ENCODE data around the gene DUSP21.
"Not testable (repeated sequence)": the region's sequence is repeated elsewhere in the genome, so short reads cannot be mapped to it uniquely, and the experiment has no call there.

Gene DUSP21

DNA sequence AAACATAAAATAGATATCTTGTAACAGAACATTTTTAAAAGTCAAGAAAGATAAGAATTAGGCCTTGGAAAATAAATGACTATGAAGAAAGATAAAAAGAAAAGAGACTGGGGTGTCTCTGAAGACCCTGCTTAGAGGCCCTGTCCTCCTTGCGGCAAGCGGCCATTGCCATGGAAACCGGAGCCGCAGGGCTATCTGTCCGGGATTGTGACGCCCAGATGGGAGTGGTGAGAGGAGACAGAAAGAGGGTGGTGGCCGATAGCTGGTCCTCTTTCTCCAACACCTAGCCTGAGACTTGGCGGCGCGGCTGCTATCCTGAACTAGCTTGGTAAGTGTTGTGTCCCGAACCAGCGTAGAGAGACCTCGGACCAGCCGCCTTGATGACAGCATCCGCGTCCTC lies at the start of gene DUSP21:
DUSP21 (plus strand) TSS at position 269 of the 400 bp plus-strand sequence; CDS start at position 381, 112 bp downstream.
- DNase-seq, result no peak

DNA sequence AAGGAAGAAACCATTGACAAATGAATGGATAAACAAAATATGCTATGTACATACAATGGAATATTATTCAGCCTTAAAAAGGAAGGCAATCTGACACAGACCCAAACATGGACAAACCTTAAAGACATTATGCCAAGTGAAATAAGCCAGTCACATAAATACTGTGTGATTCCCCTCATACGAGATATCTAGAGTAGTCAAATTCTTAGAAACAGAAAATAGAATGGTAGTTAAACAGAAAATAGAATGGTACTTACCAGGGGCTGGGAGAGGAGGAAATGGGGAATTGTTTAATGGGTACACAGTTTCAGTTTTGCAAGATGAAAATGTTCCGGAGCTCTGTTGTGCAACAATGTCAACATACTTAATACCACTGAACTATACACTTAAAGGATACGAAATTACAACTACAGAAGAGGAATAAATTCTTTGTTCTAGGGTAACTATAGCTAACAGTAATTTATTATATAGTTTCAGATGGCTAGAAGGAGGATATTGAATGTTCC lies 47.8 kb upstream of the DUSP21 start:
- DNase-seq, result no peak

DNA sequence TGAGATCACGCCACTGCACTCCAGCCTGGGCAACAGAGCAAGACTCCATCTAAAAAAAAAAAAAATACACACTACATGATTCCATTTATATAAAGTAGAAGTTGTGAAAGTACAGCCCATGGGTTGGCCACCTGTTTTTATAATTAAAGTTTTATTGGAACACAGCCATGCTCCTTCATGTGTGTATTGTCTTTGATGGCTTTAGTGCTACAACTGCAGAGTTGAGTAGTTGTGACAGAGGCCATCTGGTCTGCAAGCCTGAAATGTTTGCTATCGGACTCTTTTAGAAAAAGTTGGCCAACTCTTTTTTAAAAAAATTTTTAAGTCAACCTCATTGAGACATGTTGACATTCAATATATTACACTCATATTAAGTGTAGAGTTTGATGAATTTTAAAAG lies 41.2 kb upstream of the DUSP21 start:
- DNase-seq, result no peak

DNA sequence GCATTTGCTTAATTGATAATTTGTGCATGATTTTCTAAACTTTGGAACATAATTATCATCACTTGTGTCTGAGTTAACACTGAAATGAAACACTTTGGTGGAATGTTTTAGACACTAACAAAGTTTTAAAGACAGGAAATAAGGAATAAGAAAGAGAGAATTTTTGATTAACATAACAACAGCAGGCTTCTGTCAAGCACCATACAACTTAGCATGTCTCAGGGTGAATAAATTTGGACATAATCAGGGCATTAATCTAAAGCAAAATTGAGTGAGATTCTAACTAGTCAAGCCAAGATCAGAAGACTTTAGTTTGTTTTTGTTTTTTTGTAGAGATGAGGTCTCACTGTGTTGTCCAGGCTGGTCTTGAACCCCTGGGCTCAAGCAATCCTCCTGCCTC lies 28.1 kb upstream of the DUSP21 start:
- DNase-seq, result no peak

DNA sequence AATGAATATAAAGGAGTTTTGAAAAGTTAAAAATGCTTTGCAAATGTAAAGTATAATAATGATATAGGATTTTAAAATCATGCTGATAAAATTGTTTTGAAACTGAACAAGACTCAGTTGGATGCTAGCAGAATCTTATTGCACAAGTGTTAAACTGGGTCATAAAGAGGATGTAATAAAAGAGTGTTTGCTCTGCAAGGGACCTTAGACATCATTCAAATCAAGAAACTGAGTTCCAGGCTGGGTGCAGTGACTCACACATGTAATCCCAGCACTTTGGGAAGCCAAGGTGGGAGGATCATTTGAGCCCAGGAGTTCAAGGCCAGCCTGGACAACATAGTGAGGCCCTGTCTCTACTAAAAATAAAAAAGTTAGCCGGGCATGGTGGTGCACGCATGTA lies 27.5 kb upstream of the DUSP21 start:
- no peak for DNase-seq

DNA sequence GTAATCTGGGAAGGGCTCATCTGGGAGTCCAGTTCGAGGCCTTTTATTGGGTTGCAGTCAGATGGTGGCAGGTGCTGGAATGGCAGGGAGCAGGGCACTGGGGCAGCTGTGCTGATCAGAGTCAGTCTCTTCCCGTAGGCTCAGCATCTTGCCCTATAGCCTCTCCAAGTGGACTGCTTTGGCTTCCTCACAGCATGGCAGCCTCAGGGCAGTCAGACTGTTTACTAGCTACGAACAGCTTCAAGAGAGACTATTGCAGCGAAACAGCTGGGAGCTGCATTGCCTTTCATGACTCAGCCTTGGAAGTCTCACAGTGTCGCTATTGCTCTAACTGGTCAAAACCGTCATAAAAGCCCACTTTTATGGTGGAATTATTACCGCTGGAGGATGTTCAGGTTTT lies 26.8 kb upstream of the DUSP21 start:
- DNase-seq, result no peak

DNA sequence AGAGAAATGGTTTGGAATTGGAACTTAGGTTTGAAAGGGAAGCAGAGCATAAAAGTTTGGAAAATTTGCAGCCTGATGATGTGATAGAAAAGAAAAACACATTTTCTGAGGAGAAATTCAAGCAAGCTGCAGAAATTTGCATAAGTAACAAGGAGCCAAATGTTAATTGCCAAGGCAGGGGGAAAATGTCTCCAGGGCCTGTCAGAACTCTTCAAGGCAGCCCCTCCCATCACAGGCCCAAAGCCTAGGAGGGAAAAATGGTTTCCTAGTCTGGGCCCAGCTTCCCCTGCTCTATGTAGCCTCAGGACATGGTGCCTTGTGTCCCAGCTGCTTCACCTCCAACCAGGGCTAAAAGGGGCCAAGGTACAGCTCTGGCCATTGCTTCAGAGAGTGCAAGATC lies 21.2 kb upstream of the DUSP21 start:
- no peak for DNase-seq

DNA sequence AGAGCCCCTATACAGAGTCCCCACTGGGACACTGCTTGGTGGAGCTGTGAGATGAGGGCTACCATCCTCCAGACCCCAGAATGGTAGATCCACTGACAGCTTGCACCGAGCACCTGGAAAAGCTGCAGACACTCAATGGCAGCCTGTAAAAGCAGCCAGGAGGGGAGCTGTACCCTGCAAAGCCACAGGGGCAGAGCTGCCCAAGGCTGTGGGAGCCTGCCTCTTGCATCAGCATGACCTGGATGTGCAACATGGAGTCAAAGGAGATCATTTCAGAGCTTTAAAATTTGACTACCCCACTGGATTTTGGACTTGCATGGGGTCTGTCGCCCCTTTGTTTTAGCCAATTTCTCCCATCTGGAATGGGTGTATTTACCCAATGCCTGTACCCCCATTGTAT lies 20.6 kb upstream of the DUSP21 start:
- not testable (repeated sequence) for DNase-seq

DNA sequence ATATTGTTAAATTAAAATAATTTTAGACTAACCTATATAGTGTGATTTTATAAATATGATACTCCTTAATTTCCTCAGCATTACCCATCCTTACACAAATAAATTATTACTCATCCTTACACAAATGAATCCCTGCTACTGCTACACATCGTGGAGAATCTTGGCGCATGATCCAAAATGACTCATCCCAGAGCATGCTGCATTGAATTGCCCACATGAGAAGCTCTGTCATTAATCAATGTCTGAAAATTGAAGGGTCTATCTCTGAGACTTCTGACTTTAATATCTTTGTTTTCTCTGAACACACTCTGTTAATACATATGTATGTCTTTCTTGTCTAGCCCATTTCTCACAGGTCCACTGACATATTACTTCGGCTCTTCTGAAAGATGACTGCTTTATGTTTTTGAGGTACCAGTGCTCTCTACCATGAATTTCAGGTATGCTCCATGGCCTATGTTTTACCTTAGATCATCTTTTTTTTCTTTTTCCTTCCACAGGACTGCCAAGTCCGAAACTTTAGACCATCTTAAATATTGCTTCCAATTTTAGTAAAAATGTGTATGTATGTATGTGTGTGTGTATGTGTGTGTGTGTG lies 15.7 kb upstream of the DUSP21 start:
- DNase-seq, result peak; percentile 13

DNA sequence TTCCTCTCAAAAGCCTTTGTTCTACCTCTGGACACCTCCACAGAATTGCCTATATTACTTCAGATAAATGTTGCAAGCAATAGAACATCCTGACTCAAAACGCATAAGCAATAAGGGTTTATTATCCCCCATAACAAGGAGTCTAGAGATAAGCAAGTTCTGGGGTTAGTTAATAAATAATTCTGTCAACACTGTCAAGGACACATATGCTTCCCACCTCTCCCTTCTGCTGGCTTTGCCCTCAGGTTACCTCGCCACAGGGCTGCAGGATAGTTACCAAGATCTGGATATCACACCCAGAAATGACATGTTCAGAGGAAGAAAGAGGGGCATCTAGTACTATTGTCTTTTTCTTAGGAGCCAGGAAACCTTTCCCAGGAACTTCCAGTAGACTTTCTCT lies 14.0 kb upstream of the DUSP21 start:
- no peak for DNase-seq

DNA sequence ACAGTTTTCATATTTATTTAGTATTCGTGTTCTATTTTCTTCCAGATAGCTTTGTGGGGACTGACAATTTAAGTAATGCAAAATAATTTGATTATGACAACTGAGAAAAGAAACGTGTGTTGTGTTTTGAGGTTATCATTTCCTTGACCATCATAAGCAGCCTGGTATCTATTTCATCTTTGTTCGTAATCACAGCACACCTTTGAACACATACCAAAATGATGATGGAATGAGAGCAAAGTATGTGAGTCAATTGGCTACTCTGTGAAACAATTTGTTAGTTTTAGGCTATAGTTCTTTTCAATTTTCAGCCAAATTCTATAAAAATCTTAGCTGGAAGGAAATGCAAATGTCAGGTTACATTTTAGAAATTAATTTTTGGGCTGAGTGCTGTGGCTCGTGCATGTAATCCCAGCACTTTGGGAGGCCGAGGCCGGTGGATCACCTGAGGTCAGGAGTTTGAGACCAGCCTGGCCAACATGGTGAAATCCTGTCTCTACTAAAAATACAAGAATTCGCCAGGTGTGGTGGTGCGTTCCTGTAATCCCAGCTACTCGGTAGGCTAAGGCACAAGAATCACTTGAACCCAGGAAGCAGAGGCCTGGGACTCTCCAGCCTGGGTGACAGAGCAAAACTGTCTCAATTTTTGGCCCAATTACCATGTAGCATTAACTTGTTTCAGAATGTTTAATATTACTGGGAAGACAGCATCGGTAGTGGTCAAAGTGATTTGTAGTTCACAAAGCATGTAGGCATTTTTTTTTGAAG lies 1.1 kb upstream of the DUSP21 start:
- no peak for DNase-seq

DNA sequence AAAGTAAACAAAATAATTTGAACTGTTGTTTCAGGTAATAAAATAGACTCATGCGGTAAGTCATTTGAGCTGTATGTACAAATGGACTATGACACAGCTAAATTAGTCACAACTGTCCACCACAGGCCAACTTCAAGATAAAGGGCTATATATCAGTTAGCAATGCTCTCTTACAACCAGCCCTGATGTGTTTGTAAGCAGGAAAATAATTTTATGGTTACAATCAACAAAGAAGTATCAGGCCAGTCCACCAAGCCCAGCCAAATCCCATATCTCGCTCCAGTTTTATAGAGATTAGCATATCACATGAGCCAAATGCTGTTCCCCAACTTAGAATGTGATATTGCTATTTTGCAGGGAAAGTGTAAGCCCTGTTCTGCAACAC lies 511 bp upstream of the DUSP21 start:
- no peak for DNase-seq

DNA sequence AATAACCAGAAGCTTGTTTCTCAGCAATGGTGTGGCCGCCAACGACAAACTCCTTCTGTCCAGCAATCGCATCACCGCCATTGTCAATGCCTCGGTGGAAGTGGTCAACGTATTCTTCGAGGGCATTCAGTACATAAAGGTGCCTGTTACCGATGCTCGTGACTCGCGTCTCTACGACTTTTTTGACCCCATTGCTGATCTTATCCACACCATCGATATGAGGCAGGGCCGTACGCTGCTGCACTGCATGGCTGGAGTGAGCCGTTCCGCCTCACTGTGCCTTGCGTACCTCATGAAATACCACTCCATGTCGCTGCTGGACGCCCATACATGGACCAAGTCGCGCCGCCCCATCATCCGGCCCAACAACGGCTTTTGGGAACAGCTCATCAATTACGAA lies 383 bp downstream of the DUSP21 start:
- no peak for DNase-seq

DNA sequence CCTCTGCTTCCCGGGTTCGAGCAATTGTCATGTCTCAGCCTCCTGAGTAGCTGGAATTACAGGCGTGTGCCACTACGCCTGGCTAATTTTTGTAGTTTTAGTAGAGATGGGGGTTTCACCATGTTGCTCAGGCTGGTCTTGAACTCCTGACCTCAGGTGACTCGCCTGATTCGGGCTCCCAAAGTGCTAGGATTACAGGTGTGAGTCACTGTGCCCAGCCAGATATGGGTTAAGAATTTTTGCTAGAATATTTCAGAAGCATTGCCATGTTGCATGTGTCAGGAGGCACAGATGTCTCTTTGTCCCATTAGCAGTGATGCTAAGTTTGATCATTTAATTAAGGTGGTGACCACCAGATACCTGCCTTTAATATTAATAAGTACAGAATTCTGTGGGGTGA lies 7.1 kb downstream of the DUSP21 start:
- DNase-seq, result not testable (repeated sequence)

DNA sequence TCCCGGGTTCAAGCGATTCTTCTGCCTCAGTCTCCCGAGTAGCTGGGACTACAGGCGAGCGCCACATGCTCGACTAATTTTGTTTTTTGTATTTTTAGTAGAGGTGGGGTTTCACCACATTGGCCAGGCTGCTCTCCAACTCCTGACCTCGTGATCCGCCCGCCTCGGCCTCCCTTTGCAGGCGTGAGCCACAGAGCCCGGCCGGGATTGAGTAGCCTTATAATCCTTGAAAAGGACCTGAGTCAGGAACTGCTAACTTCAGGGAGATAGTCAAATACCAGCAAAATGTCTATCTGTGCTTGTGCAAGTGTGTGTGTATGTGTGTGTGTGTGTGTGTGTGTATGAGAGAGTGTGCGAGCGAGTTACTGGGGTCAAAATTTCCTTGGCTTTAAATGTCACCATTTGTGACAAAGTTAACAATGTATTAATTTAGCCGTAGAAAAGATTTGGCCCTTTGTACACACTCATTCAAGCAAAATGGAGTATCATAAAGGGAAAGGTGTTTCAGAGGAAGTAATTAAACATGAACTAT lies 27.4 kb downstream of the DUSP21 start:
- no peak for DNase-seq

DNA sequence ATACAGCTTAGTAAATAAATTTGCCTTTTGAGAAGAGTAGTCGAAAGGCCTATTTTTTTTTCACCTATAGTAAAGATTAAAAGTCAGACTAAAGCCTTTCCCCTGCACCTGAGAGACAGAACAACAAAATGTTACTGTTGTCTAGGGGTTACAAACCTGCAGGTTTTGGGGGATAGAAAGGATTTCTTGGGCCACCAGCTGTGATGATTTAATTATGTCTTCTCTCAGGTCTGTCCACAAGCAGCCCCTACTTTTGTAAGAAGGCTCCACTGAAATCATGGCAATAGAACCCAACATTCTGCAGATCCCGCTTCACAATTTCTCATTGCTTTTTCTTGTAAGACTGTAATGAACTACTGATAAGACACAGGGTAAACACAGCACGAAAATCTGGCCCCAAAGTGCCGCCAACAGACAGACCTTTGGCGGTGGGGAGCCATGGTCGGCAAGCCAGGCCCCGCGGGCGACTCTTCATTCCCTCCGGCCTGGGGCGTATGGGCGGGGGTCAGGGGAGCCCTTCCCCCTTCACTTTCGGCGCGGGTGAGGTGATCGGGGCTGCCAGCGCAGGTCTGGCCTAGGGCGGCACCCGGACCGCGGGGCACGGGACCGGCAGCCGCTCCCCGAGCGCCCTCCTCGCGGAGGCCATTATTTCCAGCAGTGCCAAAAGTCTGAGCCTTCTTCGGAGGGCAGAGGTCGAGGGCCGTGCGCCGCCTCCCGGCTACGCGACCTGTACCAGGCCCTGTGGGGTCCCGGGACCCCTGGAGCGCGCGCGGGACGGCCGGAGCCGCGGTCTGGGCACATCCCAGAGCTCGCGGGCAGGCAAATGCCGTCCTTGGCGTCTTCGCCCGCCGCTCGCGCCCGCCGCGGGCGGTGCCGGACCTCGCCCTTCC lies 28.4 kb downstream of the DUSP21 start:
- DNase-seq, result no peak

DNA sequence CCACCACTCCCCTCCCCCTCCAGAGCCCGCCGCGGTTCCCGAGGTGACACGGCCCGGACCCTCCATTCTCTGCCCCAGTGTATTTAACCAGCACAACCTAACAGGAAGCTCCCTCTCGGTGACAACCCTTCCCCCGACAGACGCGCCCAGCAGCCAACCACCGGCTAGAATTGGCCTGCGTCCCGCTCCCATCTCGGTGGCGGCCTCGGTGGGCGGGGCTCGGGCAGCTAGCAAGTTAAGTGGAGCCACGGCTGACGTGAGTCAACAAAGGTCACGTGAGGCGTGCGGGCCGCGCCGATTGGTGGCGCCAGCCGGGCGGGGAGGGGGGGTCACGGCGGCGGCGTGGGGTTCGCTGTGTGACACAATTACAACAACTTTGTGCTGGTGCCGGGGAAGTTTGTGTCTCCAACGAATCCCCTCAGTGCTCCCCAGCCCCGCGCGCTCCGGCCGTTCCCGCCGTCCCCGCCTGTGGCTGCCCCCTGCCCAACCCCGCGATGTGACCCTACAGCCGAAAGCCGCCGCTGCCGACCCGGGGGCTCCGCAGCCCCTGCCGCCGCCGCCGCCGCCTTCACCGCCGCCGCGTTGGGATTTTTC lies 29.1 kb downstream of the DUSP21 start, which contains the start of gene KDM6A:
KDM6A (plus strand) TSS at position 368 of the 594 bp plus-strand sequence. CDS start 364 bp downstream, outside the sequence.
- DNase-seq, result peak; percentile 78

DNA sequence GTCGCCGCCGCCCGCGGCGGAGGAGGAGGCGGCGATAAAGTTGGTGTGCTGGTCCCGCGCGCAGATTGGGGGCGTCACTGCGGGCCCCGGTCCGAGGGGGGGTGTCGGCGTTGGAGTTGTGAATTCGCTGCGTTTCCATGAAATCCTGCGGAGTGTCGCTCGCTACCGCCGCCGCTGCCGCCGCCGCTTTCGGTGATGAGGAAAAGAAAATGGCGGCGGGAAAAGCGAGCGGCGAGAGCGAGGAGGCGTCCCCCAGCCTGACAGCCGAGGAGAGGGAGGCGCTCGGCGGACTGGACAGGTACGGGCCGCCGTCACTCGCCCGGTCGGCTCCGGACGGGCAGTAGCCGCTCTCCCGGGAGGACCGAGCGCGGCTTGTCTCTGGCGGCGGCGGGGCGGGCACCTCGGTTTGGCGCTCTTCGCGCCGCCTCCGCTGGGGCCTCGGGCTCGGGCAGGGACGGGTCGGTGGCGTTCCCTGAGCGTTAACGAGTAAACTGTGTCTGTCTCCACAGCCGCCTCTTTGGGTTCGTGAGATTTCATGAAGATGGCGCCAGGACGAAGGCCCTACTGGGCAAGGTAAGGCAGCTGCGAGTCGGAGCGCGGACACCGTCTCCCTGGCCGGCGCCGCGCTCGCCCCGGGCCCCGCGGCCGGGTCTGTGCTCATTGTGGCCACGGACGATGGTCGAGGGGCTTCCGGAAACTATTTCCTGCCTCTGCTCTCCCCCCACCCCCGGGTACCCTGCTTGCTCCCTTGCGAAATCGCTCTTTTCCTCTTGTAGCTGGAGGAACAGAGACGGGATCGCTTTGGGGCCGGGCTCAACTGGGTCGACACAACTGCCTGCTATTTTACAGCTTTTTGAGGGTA lies 29.8 kb downstream of the DUSP21 start:
- no peak for DNase-seq

DNA sequence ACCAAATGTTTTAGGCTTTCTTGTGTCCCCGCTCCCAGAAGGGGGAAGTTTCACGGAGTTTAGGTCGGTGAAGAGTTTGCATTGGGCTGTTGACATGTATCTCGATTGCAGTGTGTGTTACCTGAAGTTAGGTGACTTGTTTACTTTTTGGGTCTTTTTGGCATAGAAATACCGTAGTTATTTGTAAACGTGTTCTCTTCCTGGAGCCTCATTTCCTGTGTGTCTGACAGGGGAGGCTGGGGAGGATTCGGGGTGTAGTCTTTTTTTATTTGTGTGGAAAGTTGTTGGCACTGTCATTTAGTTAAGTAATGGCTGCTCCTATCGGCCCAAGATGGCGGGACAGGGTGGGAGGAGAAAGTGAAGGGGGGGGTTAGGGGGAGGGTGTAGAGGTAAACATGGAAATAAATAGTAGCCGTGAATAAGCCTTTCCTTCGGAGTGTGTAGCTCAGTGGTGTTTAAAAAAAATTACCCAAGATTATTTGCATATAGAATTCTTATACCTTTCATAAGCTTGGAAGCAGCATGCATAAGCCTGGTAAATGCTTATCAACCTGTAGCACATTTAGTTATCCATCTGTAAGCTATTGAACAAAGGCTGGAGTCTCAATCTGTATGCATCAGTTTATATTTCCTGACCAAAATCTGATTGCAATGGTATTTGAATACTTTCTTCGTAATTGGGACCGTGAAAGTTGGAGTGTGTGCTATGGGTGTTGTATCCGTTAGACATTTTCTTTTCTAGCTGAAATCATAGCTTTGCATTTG lies 30.8 kb downstream of the DUSP21 start:
- DNase-seq, result no peak

DNA sequence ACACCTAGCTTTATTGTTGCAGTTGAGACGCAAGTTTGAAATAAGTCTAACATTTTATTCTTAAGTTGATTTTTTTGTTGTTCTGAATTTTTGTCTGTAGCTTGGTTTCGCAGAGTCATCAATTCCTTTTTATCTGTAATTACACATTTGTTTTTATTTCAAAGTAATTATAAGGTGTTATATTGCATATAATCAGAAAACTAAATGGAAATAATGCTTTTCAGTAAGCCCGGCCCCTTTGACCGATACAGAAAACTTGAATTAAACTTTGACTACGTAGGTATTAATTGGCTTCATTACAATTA lies 31.3 kb downstream of the DUSP21 start:
- no peak for DNase-seq

DNA sequence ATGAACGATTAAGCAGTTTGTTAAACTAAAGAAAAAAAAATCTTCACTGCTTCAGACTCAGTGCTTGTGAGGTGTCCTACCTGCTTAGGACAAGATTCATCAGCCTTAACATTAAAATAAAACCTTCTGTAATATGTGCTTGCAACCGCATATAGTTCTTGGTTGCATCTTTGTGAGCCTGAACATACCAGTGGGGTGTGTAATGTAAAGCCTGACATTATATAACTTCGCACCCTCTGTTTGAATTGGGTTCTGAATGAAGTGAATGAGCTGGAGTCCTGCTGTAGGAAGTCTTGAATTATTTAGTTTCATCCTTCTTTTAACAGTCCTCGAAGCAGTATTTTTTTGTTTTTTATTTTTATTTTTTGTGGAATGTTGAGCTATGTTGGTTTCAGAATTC lies 32.3 kb downstream of the DUSP21 start:
- no peak for DNase-seq
